IMR-90 (cell line): ENCODE data around the gene ROBO1. TPM values are rescaled to one million over a fixed set of nuclear protein-coding genes. Genes with fewer than 3 reads are reported as not detected.

Source experiments
- ATAC-seq: fragments of 200-7000 bp; cut with Tn5 transposase; 2 replicates; pipeline ENCODE4 v1.9.1; 2020; ENCODE audit warnings: low read depth, mild to moderate bottlenecking, moderate library complexity
- BruUV-seq: library from RNA; stranded (reverse); fragments of 400-500 nt; replicated peaks from 2 replicates; lab custom pipeline; 2021; lab: Mats Ljungman, UMichigan
- CTCF ChIA-PET: fragments of 300-600 bp; formaldehyde crosslinking; extraction: SDS; loops from one replicate; lab custom pipeline; 2021; ENCODE audit warnings: antibody characterized with exemption; lab: Yijun Ruan, JAX
- POLR2A ChIA-PET: fragments of 300-600 bp; sonication (Branson Sonifier 250); formaldehyde crosslinking; loops from one replicate; lab custom pipeline; 2022; ENCODE audit warnings: antibody characterized with exemption; ENCODE audit not compliant: unreplicated experiment; lab: Charles Lee
- DNase-seq: peaks from one replicate; pipeline ENCODE4 v3.0.0; 2013
- H2AFZ ChIP-seq: replicated peaks from 2 replicates; pipeline ENCODE3; 2013; ENCODE audit warnings: low read length, mild to moderate bottlenecking; ENCODE audit not compliant: poor library complexity
- H2AK5ac ChIP-seq: 2 replicates; pipeline ENCODE4 v1.6.1; 2013; ENCODE audit warnings: low read depth, low read length, inconsistent platforms
- H2AK9ac ChIP-seq: replicated peaks from 2 replicates; pipeline ENCODE3; 2013; ENCODE audit warnings: mild to moderate bottlenecking, low read depth, low read length, moderate library complexity; ENCODE audit not compliant: poor library complexity
- H2BK120ac ChIP-seq: 2 replicates; pipeline ENCODE4 v1.6.1; 2013; ENCODE audit warnings: low read depth, low read length, inconsistent platforms
- H2BK15ac ChIP-seq: 3 replicates; pipeline ENCODE4 v1.6.1; 2013; ENCODE audit warnings: low read depth, low read length, inconsistent platforms
- H2BK20ac ChIP-seq: 2 replicates; pipeline ENCODE4 v1.6.1; 2013; ENCODE audit warnings: low read depth, mild to moderate bottlenecking, inconsistent platforms, low read length, moderate library complexity
- H2BK5ac ChIP-seq: 2 replicates; pipeline ENCODE4 v1.6.1; 2013; ENCODE audit warnings: mild to moderate bottlenecking, low read depth, low read length, inconsistent platforms; ENCODE audit not compliant: poor library complexity, severe bottlenecking
- H3K14ac ChIP-seq: replicated peaks from 2 replicates; pipeline ENCODE4 v1.6.1; 2013; ENCODE audit warnings: low read depth, low read length, inconsistent platforms
- H3K18ac ChIP-seq: 2 replicates; pipeline ENCODE4 v1.6.1; 2013; ENCODE audit warnings: low read depth, low read length, control low read depth
- H3K23ac ChIP-seq: 2 replicates; pipeline ENCODE4 v1.6.1; 2013; ENCODE audit warnings: low read depth, low read length, inconsistent platforms
- H3K27ac ChIP-seq: 2 replicates; pipeline ENCODE4 v1.5.1; 2013; ENCODE audit warnings: mild to moderate bottlenecking, control low read depth, low read length; ENCODE audit not compliant: insufficient read depth
- H3K27me3 ChIP-seq: 2 replicates; pipeline ENCODE4 v1.6.1; 2013; ENCODE audit warnings: low read length; ENCODE audit not compliant: control insufficient read depth, insufficient read depth
- H3K36me3 ChIP-seq: 2 replicates; pipeline ENCODE4 v1.6.1; 2013; ENCODE audit warnings: low read length, mixed read lengths; ENCODE audit not compliant: control insufficient read depth, insufficient read depth
- H3K4ac ChIP-seq: 2 replicates; pipeline ENCODE4 v1.6.1; 2013; ENCODE audit warnings: low read depth, low read length, inconsistent platforms
- H3K4me1 ChIP-seq: 2 replicates; pipeline ENCODE4 v1.6.1; 2013; ENCODE audit warnings: low read length, mixed read lengths; ENCODE audit not compliant: control insufficient read depth, insufficient read depth
- H3K4me2 ChIP-seq: 2 replicates; pipeline ENCODE4 v1.6.1; 2013; ENCODE audit warnings: low read depth, mild to moderate bottlenecking, control low read depth, low read length, moderate library complexity
- H3K4me3 ChIP-seq: 2 replicates; pipeline ENCODE4 v1.5.1; 2013; ENCODE audit warnings: low read depth, mild to moderate bottlenecking, control low read depth, low read length, moderate library complexity; ENCODE audit not compliant: insufficient read depth
- H3K56ac ChIP-seq: 2 replicates; pipeline ENCODE4 v1.6.1; 2013; ENCODE audit warnings: low read length, inconsistent platforms; ENCODE audit not compliant: insufficient read depth; ENCODE audit errors: extremely low read depth
- H3K79me1 ChIP-seq, 2 experiments: 2 replicates each; pipeline ENCODE4 v1.6.1; 2013; ENCODE audit warnings: low read length in 2 of 2, inconsistent platforms in 1 of 2, low read depth in 1 of 2
- H3K9ac ChIP-seq: 2 replicates; pipeline ENCODE4 v1.6.1; 2013; ENCODE audit warnings: low read depth, low read length, control low read depth
- H3K9me1 ChIP-seq: 2 replicates; pipeline ENCODE4 v1.6.1; 2013; ENCODE audit warnings: low read length, inconsistent platforms; ENCODE audit not compliant: insufficient read depth
- H3K9me3 ChIP-seq: 2 replicates; pipeline ENCODE4 v1.6.1; 2013; ENCODE audit warnings: low read length; ENCODE audit not compliant: control insufficient read depth, insufficient read depth
- H4K20me1 ChIP-seq: 2 replicates; pipeline ENCODE4 v1.6.1; 2013; ENCODE audit warnings: low read length, inconsistent platforms; ENCODE audit not compliant: insufficient read depth
- H4K5ac ChIP-seq: 2 replicates; pipeline ENCODE4 v1.6.1; 2013; ENCODE audit warnings: mild to moderate bottlenecking, low read depth, low read length, control low read depth
- H4K8ac ChIP-seq, 2 experiments: 2 replicates each; pipeline ENCODE4 v1.6.1; 2013; ENCODE audit warnings: low read depth in 2 of 2, low read length in 2 of 2, control low read depth in 1 of 2, inconsistent platforms in 1 of 2
- H4K91ac ChIP-seq: 2 replicates; pipeline ENCODE4 v1.6.1; 2013; ENCODE audit warnings: low read depth, low read length, inconsistent platforms; ENCODE audit not compliant: insufficient read depth
- BHLHE40 ChIP-seq: fragments of 150-350 bp; IDR thresholded peaks from 2 replicates; pipeline ENCODE4 v1.6.1; 2016; ENCODE audit warnings: mild to moderate bottlenecking, low read depth, low read length
- CEBPB ChIP-seq: IDR thresholded peaks from 2 replicates; pipeline ENCODE4 v1.6.1; 2012; ENCODE audit warnings: low read depth, low read length, improper control_type of control experiment
- CHD1 ChIP-seq: IDR thresholded peaks from 2 replicates; pipeline ENCODE4 v1.6.1; 2012; ENCODE audit warnings: low read depth, low read length, improper control_type of control experiment
- FOS ChIP-seq: fragments of 150-350 bp; IDR thresholded peaks from 2 replicates; pipeline ENCODE4 v1.6.1; 2016; ENCODE audit warnings: low read depth, low read length
- MAFK ChIP-seq: IDR thresholded peaks from 2 replicates; pipeline ENCODE4 v1.6.1; 2012; ENCODE audit warnings: low read depth, low read length, improper control_type of control experiment
- RCOR1 ChIP-seq: IDR thresholded peaks from 2 replicates; pipeline ENCODE4 v1.6.1; 2012; ENCODE audit warnings: mild to moderate bottlenecking, low read length, improper control_type of control experiment; ENCODE audit not compliant: insufficient replicate concordance
- RFX5 ChIP-seq: IDR thresholded peaks from 2 replicates; pipeline ENCODE4 v1.8.0; 2012; ENCODE audit warnings: low read depth, mild to moderate bottlenecking, low read length, moderate library complexity
- SMC3 ChIP-seq: fragments of 150-350 bp; IDR thresholded peaks from 2 replicates; pipeline ENCODE4 v1.6.1; 2016; ENCODE audit warnings: low read depth, mild to moderate bottlenecking, antibody characterized with exemption, low read length, moderate library complexity
- USF2 ChIP-seq: fragments of 150-350 bp; IDR thresholded peaks from 2 replicates; pipeline ENCODE4 v1.6.1; 2017; ENCODE audit warnings: mild to moderate bottlenecking, antibody characterized with exemption, low read length, low read depth
- WGBS, 2 experiments: methylation state at CpG; one replicate each; pipeline versions ENCODE4 v1.1.5 to v1.1.7; 2013; ENCODE audit warnings: missing lambda C conversion rate in 2 of 2; ENCODE audit not compliant: insufficient read length in 1 of 2; ENCODE audit errors: extremely low coverage in 2 of 2; 5-methylcytosine and 5-hydroxymethylcytosine counted together
- dilution Hi-C: fragments of 300-500 bp; cut with HindIII; formaldehyde crosslinking; loops from one replicate; pipeline ENCODE4 v1.14.3; 2018; ENCODE audit warnings: low sequenced_read_pairs; ENCODE audit not compliant: unreplicated experiment
- in situ Hi-C: fragments of 300-500 bp; cut with MboI; formaldehyde crosslinking; loops from 3 replicates; pipeline ENCODE4 v1.14.3; 2019; ENCODE audit warnings: low sequenced_read_pairs, inconsistent platforms, mixed read lengths
- intact Hi-C: fragments of 100-400 bp; cut with micrococcal nuclease; formaldehyde crosslinking; loops from 2 replicates; pipeline ENCODE4 v1.10.0; 2022
- polyA plus RNA-seq, 3 experiments: library from polyadenylated mRNA; depleted of rRNA; stranded (reverse); fragments of >200 nt; gene quantifications; 2 replicates each; pipeline ENCODE4 v1.2.3, GENCODE V29; 2012; ENCODE audit warnings: low replicate concordance in 1 of 3
- total RNA-seq: library from RNA; depleted of rRNA; stranded (reverse); fragments of >200 nt; gene quantifications from 2 replicates; pipeline ENCODE4 v1.2.3, GENCODE V29; 2012

ROBO1 gene
- total and polyA plus RNA-seq, 2 of the 4 experiments (the other 2 are of a cell fraction): 24.1 to 53.9 TPM

- DNase-seq: no peak
- BruUV-seq: no TSS peak
- Histone ChIP-seq H2BK15ac (no peak overlapping the region), H2BK120ac (no peak overlapping the region), H2AK9ac (no peak overlapping the region), H3K4me1 (no peaks in the 10 kb centered on the region), H4K91ac (no peak overlapping the region), H2AK5ac (no peak overlapping the region), H2BK20ac (no peak overlapping the region), H3K18ac (no peak overlapping the region), H3K23ac (no peak overlapping the region), H4K20me1 (no peaks in the 10 kb centered on the region), H2AFZ (no peak overlapping the region), H4K5ac (no peak overlapping the region), H4K8ac (no peak overlapping the region), H3K4me2 (no peak overlapping the region), H3K14ac (no peak overlapping the region), H3K4ac (no peak overlapping the region), H2BK5ac (no peak overlapping the region), H3K27me3 (no peaks in the 10 kb centered on the region; the same call in 1 of the 2 replicates), H3K9ac (no peak overlapping the region), H3K36me3 (no peaks in the 10 kb centered on the region), H3K56ac (no peak overlapping the region), H3K4me3 (no peak overlapping the region), H3K79me1 (no peaks in the 10 kb centered on the region), H3K27ac (no peak overlapping the region), H3K9me1 (no peaks in the 10 kb centered on the region), H3K9me3 (peaks cover 7% of the 10 kb centered on the region; the same call in 1 of the 2 replicates)
- CTCF ChIA-PET: no interaction called here
- WGBS, 2 experiments: 86% methylated on average over 1 of the region's 7 CpGs; no CpG with 5 or more reads in 1 of the 2 experiments
- POLR2A ChIA-PET: no interaction called here
- ATAC-seq: no peak
- intact Hi-C loops (no loop called here), in situ Hi-C loops (no loop called here), dilution Hi-C loops (no loop called here)
- TF ChIP-seq USF2 (no peak), RCOR1 (no peak), FOS (no peak), CHD1 (no peak), MAFK (no peak), SMC3 (no peak), BHLHE40 (no peak), RFX5 (no peak), CEBPB (no peak)
Measured at GRCh38 chr3:79056498-79056897, 711.3 kb downstream of the ROBO1 start.
